ENCODE measurements around the gene TMEM88.

DNA sequence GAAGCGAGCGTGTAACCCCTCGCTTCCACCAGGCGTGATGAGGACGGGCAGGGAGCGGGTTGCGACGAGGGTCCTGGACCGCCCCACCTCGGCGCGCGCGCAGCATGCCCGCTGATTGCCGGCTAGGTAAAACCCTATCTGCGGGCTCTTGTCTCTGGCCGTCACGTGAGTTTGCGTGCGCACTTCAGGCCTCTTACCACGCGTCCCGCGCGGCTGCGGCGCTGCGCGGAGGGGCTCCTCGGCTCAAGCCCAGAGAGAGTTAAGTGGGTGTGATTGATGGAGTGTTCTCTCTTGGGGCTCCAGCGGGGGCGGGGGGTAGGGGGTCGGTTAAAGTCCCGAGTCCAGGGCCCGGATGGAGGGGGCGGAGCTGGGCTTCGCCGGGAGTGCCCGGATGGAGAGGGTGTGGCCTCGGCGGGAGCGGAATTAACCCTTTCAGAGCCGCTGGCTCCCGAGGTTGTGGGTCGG is 12.9 kb upstream of the TMEM88 start:
- TF ChIP-seq, protein P1, sequence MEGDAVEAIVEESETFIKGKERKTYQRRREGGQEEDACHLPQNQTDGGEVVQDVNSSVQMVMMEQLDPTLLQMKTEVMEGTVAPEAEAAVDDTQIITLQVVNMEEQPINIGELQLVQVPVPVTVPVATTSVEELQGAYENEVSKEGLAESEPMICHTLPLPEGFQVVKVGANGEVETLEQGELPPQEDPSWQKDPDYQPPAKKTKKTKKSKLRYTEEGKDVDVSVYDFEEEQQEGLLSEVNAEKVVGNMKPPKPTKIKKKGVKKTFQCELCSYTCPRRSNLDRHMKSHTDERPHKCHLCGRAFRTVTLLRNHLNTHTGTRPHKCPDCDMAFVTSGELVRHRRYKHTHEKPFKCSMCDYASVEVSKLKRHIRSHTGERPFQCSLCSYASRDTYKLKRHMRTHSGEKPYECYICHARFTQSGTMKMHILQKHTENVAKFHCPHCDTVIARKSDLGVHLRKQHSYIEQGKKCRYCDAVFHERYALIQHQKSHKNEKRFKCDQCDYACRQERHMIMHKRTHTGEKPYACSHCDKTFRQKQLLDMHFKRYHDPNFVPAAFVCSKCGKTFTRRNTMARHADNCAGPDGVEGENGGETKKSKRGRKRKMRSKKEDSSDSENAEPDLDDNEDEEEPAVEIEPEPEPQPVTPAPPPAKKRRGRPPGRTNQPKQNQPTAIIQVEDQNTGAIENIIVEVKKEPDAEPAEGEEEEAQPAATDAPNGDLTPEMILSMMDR (IDR thresholded peaks at IDR 0.05), result peak in 3 of 5 experiments; percentile 2 to 43 (median 33)
- TF ChIP-seq EP300 (IDR thresholded peaks at IDR 0.05), result peak; percentile 51 to 78

Measured in tibial nerve (tissue), 4 donors.